Hepatocyte (in vitro differentiated cells): ENCODE measurements around the gene CCL27. TPM values are rescaled to one million over a fixed set of nuclear protein-coding genes. Genes with fewer than 3 reads are reported as not detected.
A peak's percentile ranks its signal among the peaks of the same experiment; 100 is the strongest.
"Not testable (repeated sequence)": the region's sequence is repeated elsewhere in the genome, so short reads cannot be mapped to it uniquely, and the experiment has no call there.

Experiments used
- DNase-seq: peaks from one replicate; pipeline ENCODE4 v3.0.0-alpha.2; 2016; ENCODE audit warnings: low spot score
- H2AFZ ChIP-seq: fragments of 200-600 bp; sonication (generic); 2 replicates; pipeline ENCODE4 v1.6.0; 2016; ENCODE audit warnings: antibody characterized with exemption, mild to moderate bottlenecking
- H3K27ac ChIP-seq: fragments of 200-600 bp; sonication (generic); 2 replicates; pipeline ENCODE4 v1.5.1; 2016; ENCODE audit warnings: mild to moderate bottlenecking
- H3K27me3 ChIP-seq: fragments of 200-600 bp; sonication (generic); 2 replicates; pipeline ENCODE4 v1.6.1; 2016
- H3K36me3 ChIP-seq: fragments of 200-600 bp; sonication (generic); replicated peaks from 2 replicates; pipeline ENCODE4 v1.5.1; 2016; ENCODE audit warnings: low read depth; ENCODE audit not compliant: insufficient read depth
- H3K4me1 ChIP-seq: fragments of 200-600 bp; sonication (generic); 2 replicates; pipeline ENCODE4 v1.5.1; 2016; ENCODE audit warnings: mild to moderate bottlenecking, moderate library complexity; ENCODE audit not compliant: insufficient read depth
- H3K4me2 ChIP-seq: fragments of 200-600 bp; sonication (generic); 2 replicates; pipeline ENCODE4 v1.6.0; 2016
- H3K4me3 ChIP-seq: fragments of 200-600 bp; sonication (generic); 2 replicates; pipeline ENCODE4 v1.5.1; 2016; ENCODE audit warnings: mild to moderate bottlenecking
- H3K79me2 ChIP-seq: fragments of 200-600 bp; sonication (generic); 2 replicates; pipeline ENCODE4 v1.6.0; 2017; ENCODE audit warnings: mild to moderate bottlenecking
- H3K9me2 ChIP-seq: fragments of 200-600 bp; sonication (generic); replicated peaks from 2 replicates; pipeline ENCODE4 v1.6.0; 2017; ENCODE audit warnings: mild to moderate bottlenecking; ENCODE audit not compliant: insufficient read depth
- H3K9me3 ChIP-seq: fragments of 200-600 bp; sonication (generic); 2 replicates; pipeline ENCODE4 v1.5.1; 2016; ENCODE audit warnings: low read depth, mild to moderate bottlenecking
- H4K20me1 ChIP-seq: fragments of 200-600 bp; sonication (generic); 2 replicates; pipeline ENCODE4 v1.6.0; 2016; ENCODE audit warnings: mild to moderate bottlenecking; ENCODE audit not compliant: insufficient read depth, poor library complexity, severe bottlenecking
- EZH2 ChIP-seq: fragments of 200-600 bp; sonication (generic); IDR thresholded peaks from 2 replicates; pipeline ENCODE4 v1.6.1; 2016; ENCODE audit warnings: antibody characterized with exemption, mild to moderate bottlenecking, borderline replicate concordance
- EZH2phosphoT487 ChIP-seq: fragments of 200-600 bp; sonication (generic); IDR thresholded peaks from one replicate; pipeline ENCODE4 v1.6.1; 2018; ENCODE audit warnings: antibody characterized with exemption, mild to moderate bottlenecking, low read depth, moderate library complexity; ENCODE audit not compliant: unreplicated experiment, severe bottlenecking
- WGBS: methylation state at CpG from one replicate; pipeline ENCODE4 v1.1.6; 2016; ENCODE audit warnings: low lambda C conversion rate; ENCODE audit errors: missing lambda C conversion rate; 5-methylcytosine and 5-hydroxymethylcytosine counted together
- polyA plus RNA-seq: library from polyadenylated mRNA; unstranded; fragments of >200 nt; fragmentation: Nextera tagmentation; extraction: Ambion mirVana; gene quantifications from 2 replicates; pipeline ENCODE4 v1.2.1, GENCODE V29; 2016
- total RNA-seq: library from RNA; depleted of rRNA; stranded (reverse); fragments of >200 nt; gene quantifications from 2 replicates; pipeline ENCODE4 v1.2.3, GENCODE V29; 2014
- TF ChIP-seq, protein P1 (sequence below): fragments of 200-600 bp; sonication (generic); IDR thresholded peaks from 2 replicates; pipeline ENCODE4 v1.5.1; 2016; ENCODE audit warnings: antibody characterized with exemption, mild to moderate bottlenecking; ENCODE audit not compliant: poor library complexity

Gene CCL27
- total and polyA plus RNA-seq, 2 experiments from 2014 or later, result not detected

DNA sequence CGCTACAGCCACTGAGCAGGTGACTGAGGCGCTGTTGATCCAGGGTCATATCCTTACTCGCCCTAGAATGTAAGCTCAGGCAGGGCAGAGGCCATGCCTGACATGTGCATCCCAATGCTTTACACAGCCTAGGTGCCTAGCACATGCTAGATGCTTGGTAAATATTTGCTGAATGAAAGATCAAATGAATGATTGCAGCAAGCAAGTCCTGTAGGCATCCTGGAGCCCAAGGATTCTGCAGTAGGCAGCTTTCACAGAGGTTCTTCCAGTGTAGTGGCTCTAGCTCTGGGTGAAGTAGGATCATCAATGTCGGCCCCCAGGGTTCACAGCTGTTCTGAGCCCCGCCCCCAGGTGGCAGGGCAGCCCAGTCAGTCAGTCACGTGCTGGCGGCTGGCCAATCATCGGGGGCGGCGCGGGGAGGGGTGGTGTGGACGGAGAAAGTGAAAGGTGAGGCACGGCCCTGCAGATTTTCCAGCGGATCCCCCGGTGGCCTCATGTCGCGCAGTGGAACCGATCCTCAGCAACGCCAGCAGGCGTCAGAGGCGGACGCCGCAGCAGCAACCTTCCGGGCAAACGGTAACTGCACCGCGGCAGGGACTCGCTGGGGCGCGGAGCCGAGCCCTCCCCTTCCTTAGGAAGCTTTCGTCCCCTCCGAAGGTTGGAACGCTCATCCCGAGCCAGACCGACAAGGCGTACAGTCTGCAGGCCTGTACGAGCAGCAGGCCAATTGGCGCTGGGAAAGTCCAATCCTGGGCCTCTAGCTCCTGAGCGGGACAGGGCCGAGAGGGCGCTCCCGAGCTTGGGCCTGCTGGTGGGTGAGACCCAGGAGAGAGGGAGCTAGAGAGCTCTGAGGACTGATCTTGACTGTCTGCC, 16.0 kb downstream of the CCL27 start, which contains the start of gene GALT:
TSS of gene GALT (plus strand) at position 465 of the 873 bp plus-strand sequence. CDS start at position 495, 30 bp downstream.
- no peaks in the 10 kb centered on the region for H3K9me3 ChIP-seq
- 6% methylated on average over 38 of the region's 43 CpGs for WGBS
- no peaks in the 10 kb centered on the region for H3K9me2 ChIP-seq
- no peaks in the 10 kb centered on the region for H4K20me1 ChIP-seq
- TF ChIP-seq EZH2 (no peak), EZH2phosphoT487 (no peak)
- TF ChIP-seq, protein P1, sequence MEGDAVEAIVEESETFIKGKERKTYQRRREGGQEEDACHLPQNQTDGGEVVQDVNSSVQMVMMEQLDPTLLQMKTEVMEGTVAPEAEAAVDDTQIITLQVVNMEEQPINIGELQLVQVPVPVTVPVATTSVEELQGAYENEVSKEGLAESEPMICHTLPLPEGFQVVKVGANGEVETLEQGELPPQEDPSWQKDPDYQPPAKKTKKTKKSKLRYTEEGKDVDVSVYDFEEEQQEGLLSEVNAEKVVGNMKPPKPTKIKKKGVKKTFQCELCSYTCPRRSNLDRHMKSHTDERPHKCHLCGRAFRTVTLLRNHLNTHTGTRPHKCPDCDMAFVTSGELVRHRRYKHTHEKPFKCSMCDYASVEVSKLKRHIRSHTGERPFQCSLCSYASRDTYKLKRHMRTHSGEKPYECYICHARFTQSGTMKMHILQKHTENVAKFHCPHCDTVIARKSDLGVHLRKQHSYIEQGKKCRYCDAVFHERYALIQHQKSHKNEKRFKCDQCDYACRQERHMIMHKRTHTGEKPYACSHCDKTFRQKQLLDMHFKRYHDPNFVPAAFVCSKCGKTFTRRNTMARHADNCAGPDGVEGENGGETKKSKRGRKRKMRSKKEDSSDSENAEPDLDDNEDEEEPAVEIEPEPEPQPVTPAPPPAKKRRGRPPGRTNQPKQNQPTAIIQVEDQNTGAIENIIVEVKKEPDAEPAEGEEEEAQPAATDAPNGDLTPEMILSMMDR, result peak; percentile 38
- peak within 1 kb of the TSS; percentile 47 for H2AFZ ChIP-seq
- H3K79me2 ChIP-seq, result peaks cover 26% of the 10 kb centered on the region
- H3K4me1 ChIP-seq, result peaks cover 26% of the 10 kb centered on the region
- peak; percentile 96 for DNase-seq
- peak within 1 kb of the TSS; percentile 78 for H3K27ac ChIP-seq
- H3K4me2 ChIP-seq, result peak within 1 kb of the TSS; percentile 97
- peak within 1 kb of the TSS; percentile 38 for H3K4me3 ChIP-seq
- no peaks in the 10 kb centered on the region for H3K27me3 ChIP-seq
- no peaks in the 10 kb centered on the region for H3K36me3 ChIP-seq

DNA sequence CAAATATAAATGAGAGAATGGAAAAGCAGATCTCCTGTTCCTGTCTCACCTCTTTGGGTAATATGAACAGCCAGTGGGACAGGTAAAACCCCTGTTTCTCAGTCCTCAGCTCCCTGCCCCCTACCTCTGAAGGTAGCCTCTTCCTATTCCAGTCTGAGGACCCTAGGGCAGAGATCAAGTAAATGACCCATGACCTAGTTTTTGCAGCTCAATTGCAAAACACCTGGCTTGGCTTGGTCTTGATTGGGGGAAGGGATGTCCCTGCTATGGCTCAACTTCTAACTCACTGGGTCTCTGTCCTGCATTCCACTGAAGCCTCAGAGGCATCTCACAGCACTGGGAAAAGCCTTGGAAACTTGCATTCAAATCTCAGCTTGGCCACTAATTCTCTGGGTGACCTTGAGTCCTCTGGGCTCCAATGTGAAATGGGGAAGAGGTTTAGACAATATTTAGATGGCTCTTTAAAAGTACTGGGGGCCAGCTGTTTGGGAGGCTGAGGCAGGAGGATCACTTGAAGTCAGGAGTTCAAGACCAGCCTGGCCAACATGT, 17.6 kb downstream of the CCL27 start:
- Histone ChIP-seq H3K36me3 (no peaks in the 10 kb centered on the region), H3K4me3 (no peak overlapping the region), H3K27ac (peak overlapping the region; percentile 59), H3K27me3 (no peaks in the 10 kb centered on the region), H3K9me3 (no peaks in the 10 kb centered on the region), H3K4me1 (peaks cover 25% of the 10 kb centered on the region), H2AFZ (no peak overlapping the region), H3K9me2 (no peaks in the 10 kb centered on the region), H3K4me2 (no peak overlapping the region), H4K20me1 (no peaks in the 10 kb centered on the region), H3K79me2 (peaks cover 26% of the 10 kb centered on the region)
- TF ChIP-seq EZH2 (no peak), EZH2phosphoT487 (no peak)
- TF ChIP-seq, protein P1, result no peak
- DNase-seq, result peak; percentile 43

DNA sequence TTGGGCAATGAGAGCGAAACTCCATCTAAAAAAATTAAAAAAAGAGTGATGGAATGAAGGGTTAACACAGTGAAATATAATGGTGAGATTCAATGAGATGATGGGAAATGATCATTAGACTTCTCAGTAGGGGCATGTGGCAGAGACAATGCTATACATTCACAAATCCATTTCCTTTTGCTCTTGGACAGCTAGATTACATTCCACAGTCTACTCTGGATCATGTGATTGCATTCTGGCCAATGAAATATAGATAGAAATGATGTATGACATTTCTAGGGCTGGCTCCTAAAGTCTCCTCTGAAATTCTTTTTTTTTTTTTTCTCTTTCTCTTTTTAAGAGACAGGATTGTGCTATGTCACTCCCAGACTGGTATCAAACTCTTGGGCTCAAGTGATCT, 19.8 kb downstream of the CCL27 start:
- no peak overlapping the region for H3K27ac ChIP-seq
- 100% methylated on average over 1 of the region's 1 CpG for WGBS

DNA sequence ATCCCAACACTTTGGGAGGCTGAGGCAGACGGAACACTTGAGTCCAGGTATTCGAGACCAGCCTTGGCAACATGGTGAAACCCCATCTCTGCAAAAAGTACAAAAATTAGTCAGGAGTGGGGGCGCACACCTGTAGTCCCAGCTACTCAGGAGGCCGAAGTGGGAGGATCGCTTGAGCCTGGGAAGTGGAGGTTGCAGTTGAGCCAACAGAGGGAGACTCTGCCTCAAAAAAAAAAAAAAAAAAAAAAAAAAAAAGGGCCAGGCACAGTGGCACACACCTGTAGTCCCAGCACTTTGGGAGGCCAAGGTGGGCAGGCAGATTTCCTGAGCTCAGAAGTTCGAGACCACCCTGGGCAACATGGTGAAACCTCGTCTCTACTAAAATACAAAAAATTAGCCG, 23.1 kb downstream of the CCL27 start:
- H3K9me2 ChIP-seq, DNase-seq, H4K20me1 ChIP-seq, H3K36me3 ChIP-seq, H3K27me3 ChIP-seq, H3K4me3 ChIP-seq, H3K9me3 ChIP-seq, H2AFZ ChIP-seq, H3K27ac ChIP-seq, H3K4me2 ChIP-seq: not testable (repeated sequence)
- WGBS, result over 99% methylated on average over 8 of the region's 8 CpGs
- peaks cover 12% of the 10 kb centered on the region for H3K79me2 ChIP-seq
- peaks cover 20% of the 10 kb centered on the region for H3K4me1 ChIP-seq

More for the DNA sequence above, 19.8 kb downstream of the CCL27 start:
- no peaks in the 10 kb centered on the region for H3K9me2 ChIP-seq
- H4K20me1 ChIP-seq, result no peaks in the 10 kb centered on the region
- no peak for DNase-seq
- no peaks in the 10 kb centered on the region for H3K36me3 ChIP-seq
- H2AFZ ChIP-seq, result no peak overlapping the region
- TF ChIP-seq, protein P1, result no peak
- TF ChIP-seq EZH2phosphoT487 (no peak), EZH2 (no peak)
- H3K4me1 ChIP-seq, result peaks cover 24% of the 10 kb centered on the region
- peaks cover 6% of the 10 kb centered on the region for H3K79me2 ChIP-seq
- H3K4me3 ChIP-seq, result no peak overlapping the region
- no peaks in the 10 kb centered on the region for H3K9me3 ChIP-seq
- no peaks in the 10 kb centered on the region for H3K27me3 ChIP-seq
- no peak overlapping the region for H3K4me2 ChIP-seq
